H1 (cell line): ENCODE measurements around the gene C5orf52. TPM values are rescaled to one million over a fixed set of nuclear protein-coding genes. Genes with fewer than 3 reads are reported as not detected.

Experiments used
- CTCF ChIA-PET: fragments of 300-600 bp; sonication (Branson Sonifier 250); formaldehyde crosslinking; loops from one replicate; lab custom pipeline; 2021; ENCODE audit not compliant: partially characterized antibody; lab: Charles Lee
- POLR2A ChIA-PET: fragments of 300-600 bp; sonication (Branson Sonifier 250); formaldehyde crosslinking; loops from one replicate; lab custom pipeline; 2021; ENCODE audit warnings: inconsistent platforms; ENCODE audit not compliant: partially characterized antibody; lab: Charles Lee
- DNase-seq, 2 experiments: peaks; one replicate each; pipeline versions ENCODE4 v3.0.0 to v3.0.0-alpha.2; 2010 to 2022; ENCODE audit warnings: low spot score in 2 of 2, low read depth in 1 of 2, mixed read lengths in 1 of 2
- FAIRE-seq: peaks from 2 replicates; lab custom pipeline; 2011; peaks lifted over from hg19 to GRCh38; lab: Jason Lieb, UNC
- H2AFZ ChIP-seq: 2 replicates; pipeline ENCODE4 v1.8.1; 2012; ENCODE audit warnings: low read length, inconsistent platforms
- H2AK5ac ChIP-seq: 2 replicates; pipeline ENCODE4 v1.6.1; 2013; ENCODE audit warnings: low read depth, low read length
- H2BK120ac ChIP-seq: replicated peaks from 2 replicates; pipeline ENCODE3; 2013; ENCODE audit warnings: low read depth, low read length, inconsistent platforms
- H2BK12ac ChIP-seq: 2 replicates; pipeline ENCODE4 v1.6.1; 2013; ENCODE audit warnings: low read depth, low read length
- H2BK15ac ChIP-seq: 2 replicates; pipeline ENCODE4 v1.6.1; 2013; ENCODE audit warnings: low read length
- H2BK20ac ChIP-seq: 2 replicates; pipeline ENCODE4 v1.6.1; 2013; ENCODE audit warnings: low read length
- H2BK5ac ChIP-seq: 2 replicates; pipeline ENCODE4 v1.6.1; 2013; ENCODE audit warnings: low read depth, low read length
- H3K14ac ChIP-seq: 2 replicates; pipeline ENCODE4 v1.6.1; 2013; ENCODE audit warnings: inconsistent platforms; ENCODE audit not compliant: insufficient read length
- H3K18ac ChIP-seq: 2 replicates; pipeline ENCODE4 v1.6.1; 2013; ENCODE audit warnings: low read length; ENCODE audit errors: extremely low read depth
- H3K23ac ChIP-seq: 2 replicates; pipeline ENCODE4 v1.6.1; 2013; ENCODE audit warnings: inconsistent platforms; ENCODE audit not compliant: insufficient read length
- H3K23me2 ChIP-seq: 2 replicates; pipeline ENCODE4 v1.6.1; 2013; ENCODE audit warnings: low read depth, low read length
- H3K27ac ChIP-seq: 2 replicates; pipeline ENCODE4 v1.6.1; 2011; ENCODE audit warnings: low read depth, low read length, inconsistent platforms
- H3K27me3 ChIP-seq, 4 experiments: replicated peaks in 1 of 4; 1 replicate in 1 of 4; 2 replicates in 3 of 4; pipeline versions ENCODE4 v1.6.1 to v1.8.1; 2011 to 2013; ENCODE audit warnings: low read length in 3 of 4, mild to moderate bottlenecking in 3 of 4, inconsistent platforms in 2 of 4, mixed read lengths in 2 of 4, moderate library complexity in 1 of 4; ENCODE audit not compliant: control insufficient read depth in 3 of 4, insufficient read depth in 3 of 4; ENCODE audit errors: extremely low read depth in 1 of 4
- H3K36me3 ChIP-seq, 4 experiments: 2 replicates each; pipeline versions ENCODE4 v1.6.1 to v1.8.1; 2011 to 2013; ENCODE audit warnings: mild to moderate bottlenecking in 4 of 4, low read length in 3 of 4, moderate library complexity in 2 of 4, control low read depth in 1 of 4, inconsistent platforms in 1 of 4; ENCODE audit not compliant: insufficient read depth in 4 of 4, control insufficient read depth in 2 of 4
- H3K4ac ChIP-seq: replicated peaks from 2 replicates; pipeline ENCODE3; 2013; ENCODE audit warnings: low read length, low read depth, mixed read lengths, inconsistent platforms; ENCODE audit not compliant: insufficient read length
- H3K4me1 ChIP-seq, 4 experiments: replicated peaks in 1 of 4; 1 replicate in 1 of 4; 2 replicates in 3 of 4; pipeline versions ENCODE4 v1.6.1 to v1.8.1; 2011 to 2013; ENCODE audit warnings: low read length in 3 of 4, inconsistent platforms in 2 of 4, mixed read lengths in 1 of 4; ENCODE audit not compliant: insufficient read depth in 4 of 4, control insufficient read depth in 3 of 4
- H3K4me2 ChIP-seq, 2 experiments: 2 replicates each; pipeline versions ENCODE4 v1.6.1 to v1.8.1; 2011 to 2013; ENCODE audit warnings: low read depth in 2 of 2, low read length in 2 of 2, control low read depth in 1 of 2, inconsistent platforms in 1 of 2, mild to moderate bottlenecking in 1 of 2; ENCODE audit not compliant: insufficient read depth in 1 of 2
- H3K4me3 ChIP-seq, 4 experiments: fragments of 200-600, 300-600 bp in 1 of 4; sonication (generic), shearing (Covaris generic), sonication (Bioruptor Twin) in 1 of 4; 2 replicates each; pipeline versions ENCODE4 v1.5.1 to v1.8.1; 2011 to 2016; ENCODE audit warnings: low read length in 4 of 4, low read depth in 3 of 4, control low read depth in 2 of 4, inconsistent platforms in 2 of 4, mild to moderate bottlenecking in 2 of 4, mixed read lengths in 1 of 4, moderate library complexity in 1 of 4; ENCODE audit not compliant: insufficient read depth in 2 of 4; ENCODE audit errors: extremely low read depth in 1 of 4
- H3K56ac ChIP-seq: replicated peaks from 2 replicates; pipeline ENCODE3; 2013; ENCODE audit warnings: low read depth, mild to moderate bottlenecking, mixed read lengths, low read length, inconsistent platforms; ENCODE audit not compliant: insufficient read length
- H3K79me1 ChIP-seq: 2 replicates; pipeline ENCODE4 v1.6.1; 2013; ENCODE audit warnings: low read depth, low read length, control low read depth
- H3K79me2 ChIP-seq, 2 experiments: 2 replicates each; pipeline versions ENCODE4 v1.6.1 to v1.8.1; 2012 to 2013; ENCODE audit warnings: low read length in 2 of 2, mild to moderate bottlenecking in 2 of 2, inconsistent platforms in 1 of 2; ENCODE audit not compliant: insufficient read depth in 2 of 2, control insufficient read depth in 1 of 2
- H3K9ac ChIP-seq, 4 experiments: replicated peaks in 1 of 4; 1 replicate in 1 of 4; 2 replicates in 3 of 4; pipeline versions ENCODE4 v1.6.1 to v1.8.1; 2011 to 2013; ENCODE audit warnings: low read depth in 3 of 4, low read length in 3 of 4, control low read depth in 2 of 4, mild to moderate bottlenecking in 2 of 4, moderate library complexity in 2 of 4, inconsistent platforms in 1 of 4; ENCODE audit errors: extremely low read depth in 1 of 4
- H3K9me3 ChIP-seq, 2 experiments: 2 replicates each; pipeline versions ENCODE4 v1.6.1 to v1.8.1; 2012 to 2013; ENCODE audit warnings: mild to moderate bottlenecking in 2 of 2, moderate library complexity in 2 of 2, control low read depth in 1 of 2, inconsistent platforms in 1 of 2, low read depth in 1 of 2, low read length in 1 of 2, mixed read lengths in 1 of 2; ENCODE audit not compliant: insufficient read depth in 2 of 2
- H4K20me1 ChIP-seq, 2 experiments: replicated peaks in 1 of 2; 2 replicates each; pipeline versions ENCODE3 to v1.8.1; 2011 to 2013; ENCODE audit warnings: inconsistent platforms in 2 of 2, low read length in 2 of 2, mild to moderate bottlenecking in 1 of 2; ENCODE audit not compliant: insufficient read depth in 2 of 2, control insufficient read depth in 1 of 2
- H4K5ac ChIP-seq: 2 replicates; pipeline ENCODE4 v1.6.1; 2013; ENCODE audit warnings: low read length, low read depth, mixed read lengths, inconsistent platforms; ENCODE audit not compliant: insufficient read length
- H4K8ac ChIP-seq: 2 replicates; pipeline ENCODE4 v1.8.0; 2013; ENCODE audit warnings: mild to moderate bottlenecking, moderate library complexity, low read length, inconsistent platforms; ENCODE audit not compliant: insufficient read depth; ENCODE audit errors: extremely low read depth
- H4K91ac ChIP-seq: replicated peaks from 2 replicates; pipeline ENCODE3; 2013; ENCODE audit warnings: low read length, mixed read lengths, inconsistent platforms; ENCODE audit not compliant: insufficient read length
- ATF3 ChIP-seq: IDR thresholded peaks from 2 replicates; pipeline ENCODE4 v1.6.1; 2011; ENCODE audit warnings: low read depth, mild to moderate bottlenecking, low read length; ENCODE audit not compliant: insufficient read depth
- E2F6 ChIP-seq: IDR thresholded peaks from 2 replicates; pipeline ENCODE4 v1.6.1; 2012; ENCODE audit warnings: inconsistent platforms
- EGR1 ChIP-seq: IDR thresholded peaks from 2 replicates; pipeline ENCODE4 v1.6.1; 2011; ENCODE audit warnings: low read depth, low read length, borderline replicate concordance
- GTF2F1 ChIP-seq: IDR thresholded peaks from 2 replicates; pipeline ENCODE4 v1.6.1; 2012; ENCODE audit warnings: low read depth, low read length, improper control_type of control experiment, borderline replicate concordance
- MAX ChIP-seq: IDR thresholded peaks from 2 replicates; pipeline ENCODE4 v1.6.1; 2012; ENCODE audit warnings: inconsistent platforms
- SAP30 ChIP-seq: fragments of 300-600 bp; sonication (generic); IDR thresholded peaks from 2 replicates; pipeline ENCODE4 v1.7.1; 2012; ENCODE audit warnings: low read length, moderate library complexity, mild to moderate bottlenecking, inconsistent platforms; ENCODE audit not compliant: insufficient read depth, insufficient replicate concordance
- SIX5 ChIP-seq: IDR thresholded peaks from 2 replicates; pipeline ENCODE4 v1.6.1; 2011; ENCODE audit warnings: mild to moderate bottlenecking, low read depth, low read length
- WGBS, 2 experiments: shearing (Covaris generic) in 1 of 2; methylation state at CpG; one replicate each; pipeline versions ENCODE4 v1.1.6 to v1.1.7; 2013 to 2015; ENCODE audit warnings: low lambda C conversion rate in 2 of 2, mixed read lengths in 2 of 2, inconsistent platforms in 1 of 2, low coverage in 1 of 2, missing lambda C conversion rate in 1 of 2; ENCODE audit not compliant: insufficient replicate concordance in 2 of 2, insufficient coverage in 1 of 2, insufficient read length in 1 of 2; ENCODE audit errors: extremely low coverage in 1 of 2, missing lambda C conversion rate in 1 of 2; 5-methylcytosine and 5-hydroxymethylcytosine counted together
- long read RNA-seq, 2 experiments: library from RNA in 1 of 2; library from capped mRNA in 1 of 2; stranded (forward); transcript quantifications; one replicate each; pipeline ENCODE4 v2.0.0, GENCODE V29; 2021; ENCODE audit warnings: inconsistent platforms in 1 of 2
- polyA minus RNA-seq, 3 experiments: library from RNA; depleted of rRNA, polyadenylated mRNA; stranded (reverse); fragments of >200 nt; gene quantifications; 1 replicate in 2 of 3; 2 replicates in 1 of 3; pipeline ENCODE4 v1.2.3, GENCODE V29; 2011
- polyA plus RNA-seq, 7 experiments: library from polyadenylated mRNA; depleted of rRNA in 3 of 7; stranded (reverse) in 5 of 7; unstranded in 2 of 7; fragments of >200 nt in 5 of 7; fragments of 200-250 nt in 2 of 7; gene quantifications; 1 replicate in 5 of 7; 2 replicates in 1 of 7; 4 replicates in 1 of 7; pipeline versions ENCODE4 v1.2.1 to v1.2.3, GENCODE V29; 2011 to 2013; ENCODE audit warnings: missing spikeins in 2 of 7, mixed read lengths in 2 of 7
- total RNA-seq: library from RNA; stranded (reverse); fragmentation: NEBNext Ultra II Directional; extraction: Animal tissue kit (Norgen Biotek cat#: 25700); gene quantifications from 2 replicates; pipeline ENCODE4 v1.2.1, GENCODE V29; 2021

The C5orf52 gene
- total RNA-seq (not detected in 2 replicates), polyA plus RNA-seq (2011; rRNA removed) (not detected in 2 replicates), polyA minus RNA-seq (2011; rRNA and poly(A)+ RNA removed) (not detected in 2 replicates)
- not detected for polyA plus RNA-seq (2011; cell fraction: cytosol; rRNA removed)
- polyA plus RNA-seq (2011; cell fraction: nucleus; rRNA removed), result not detected
- not detected in 4 replicates for polyA plus RNA-seq (2012, experiment 1 of 2)
- not detected for polyA plus RNA-seq (2012, experiment 2 of 2)
- polyA plus RNA-seq (2013, experiment 1 of 2), result not detected
- polyA plus RNA-seq (2013, experiment 2 of 2), result not detected
- not detected for polyA minus RNA-seq (2011; cell fraction: cytosol; rRNA and poly(A)+ RNA removed)
- not detected for polyA minus RNA-seq (2011; cell fraction: nucleus; rRNA and poly(A)+ RNA removed)
- long read RNA-seq, experiment 1, result 0 reads
- long read RNA-seq, experiment 2, result 0 reads

- WGBS, 2 experiments, result 93% methylated on average over 43 of the region's 59 CpGs; no CpG with 5 or more reads in 1 of the 2 experiments
- Histone ChIP-seq H4K91ac (no peak within 1 kb of the TSS), H3K36me3 (no peaks in the 10 kb centered on the region; a peak in 2 of 8 replicates), H3K23me2 (peaks cover 2% of the 10 kb centered on the region; the same call in 1 of the 2 replicates), H3K79me1 (no peaks in the 10 kb centered on the region), H3K27ac (no peak within 1 kb of the TSS), H2BK5ac (no peak within 1 kb of the TSS), H2BK20ac (no peak within 1 kb of the TSS), H3K56ac (no peak within 1 kb of the TSS), H2BK120ac (no peak within 1 kb of the TSS), H4K8ac (peak within 1 kb of the TSS; percentile 89; the same call in 1 of the 2 replicates), H2BK12ac (no peak within 1 kb of the TSS), H3K27me3 (no peaks in the 10 kb centered on the region), H3K4me3 (peak within 1 kb of the TSS in 1 of 4 experiments; percentile 64; a peak in 2 of 8 replicates), H3K79me2 (no peaks in the 10 kb centered on the region), H3K23ac (no peak within 1 kb of the TSS), H3K14ac (no peak within 1 kb of the TSS), H3K9me3 (peaks cover 0 to 12% of the 10 kb centered on the region in 2 experiments; a peak in 1 of 4 replicates), H2AK5ac (no peak within 1 kb of the TSS), H3K4ac (no peak within 1 kb of the TSS), H3K4me2 (peak within 1 kb of the TSS in 1 of 2 experiments; percentile 89; a peak in 2 of 4 replicates), H3K18ac (no peak within 1 kb of the TSS), H4K20me1 (no peaks in the 10 kb centered on the region), H2BK15ac (no peak within 1 kb of the TSS), H3K4me1 (no peaks in the 10 kb centered on the region), H4K5ac (no peak within 1 kb of the TSS), H2AFZ (no peak within 1 kb of the TSS), H3K9ac (no peak within 1 kb of the TSS)
- DNase-seq, result no peak
- ChIA-PET CTCF (interaction anchor here (0.9 to 6.3 kb wide), 7 partner anchors 8 to 93 kb away, joined by 3 to 57 read pairs (median 5); partner anchors contain the start of gene LSM11), POLR2A (no interaction called here)
- FAIRE-seq, result no peak
- TF ChIP-seq EGR1 (no peak), GTF2F1 (no peak), ATF3 (no peak), MAX (no peak), SIX5 (no peak), SAP30 (no peak), E2F6 (no peak)
Observed at GRCh38 chr5:157670662-157671591, at the start of gene C5orf52. Gene C5orf52, plus strand, starts transcription at chr5:157671533. Its CDS starts 82 bp downstream, at chr5:157671615.
